GM12872 (cell line): ENCODE results near the gene CSKMT.

Experiments
- CTCF ChIP-seq: IDR thresholded peaks from 3 replicates; pipeline ENCODE4 v1.5.1; 2011; ENCODE audit warnings: low read depth, mild to moderate bottlenecking, low read length, moderate library complexity; ENCODE audit not compliant: insufficient read depth

The CSKMT gene

GRCh38 chr11:62665075-62665598 is at the start of gene CSKMT, which contains the start of gene C11orf98:
Gene CSKMT (plus strand): TSS chr11:62665312. CDS start chr11:62665880, 568 bp downstream.
Gene C11orf98 (minus strand): TSS chr11:62665210. CDS start chr11:62665169, 41 bp downstream.
- TF ChIP-seq CTCF, result no peak

DNA sequence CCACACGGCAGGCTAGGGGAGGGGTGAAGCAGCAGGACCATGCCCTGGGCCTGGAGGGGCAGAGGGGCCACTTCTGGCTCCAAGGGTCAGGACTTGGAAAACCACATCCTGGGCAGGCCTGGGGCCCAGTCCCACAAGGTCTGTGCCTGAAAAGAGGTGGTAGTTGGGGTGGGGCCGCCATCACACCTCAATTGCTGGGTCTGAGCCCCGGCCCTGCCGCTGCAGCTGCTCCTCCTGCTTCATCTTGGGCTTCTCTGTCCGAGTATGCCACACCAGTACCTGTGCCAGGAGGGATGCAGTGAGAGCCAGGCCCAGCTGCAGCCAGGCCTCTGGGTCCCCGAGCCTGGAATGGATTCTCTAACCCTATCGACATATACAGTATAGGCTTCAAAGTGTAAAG is 49.6 kb upstream of the CSKMT start:
- TF ChIP-seq CTCF, result no peak

DNA sequence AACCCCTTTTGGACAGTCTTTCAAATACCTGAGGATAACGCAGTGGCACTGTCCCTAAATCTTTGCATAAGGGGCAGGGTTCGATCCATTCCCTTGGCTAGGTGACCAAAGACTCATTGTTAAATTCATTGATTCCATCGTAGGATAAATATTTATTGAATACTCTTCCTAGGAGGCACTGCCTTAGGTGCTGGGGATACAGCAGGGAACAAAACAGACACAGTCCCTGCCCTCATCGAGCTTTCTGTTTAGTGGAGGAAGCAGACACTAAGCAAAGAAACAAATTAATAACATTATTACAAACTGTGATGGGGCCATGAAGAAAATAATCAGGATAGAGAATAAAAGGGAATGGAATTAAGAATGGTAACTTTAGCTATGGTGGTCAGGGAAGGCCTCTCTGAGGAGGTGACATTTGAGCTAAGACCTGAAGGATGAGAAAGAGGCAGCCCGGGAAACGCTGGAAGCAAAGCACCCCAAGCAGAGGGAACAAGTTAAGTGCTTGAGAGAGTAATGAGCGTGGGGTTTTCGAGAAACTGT is 44.0 kb upstream of the CSKMT start:
- no peak for TF ChIP-seq CTCF

GRCh38 chr11:62621567-62622470 is 43.3 kb upstream of the CSKMT start, which contains the start of gene B3GAT3:
Gene B3GAT3 (minus strand): TSS chr11:62621986. CDS start chr11:62621947, 39 bp downstream.
- TF ChIP-seq CTCF, result no peak

DNA sequence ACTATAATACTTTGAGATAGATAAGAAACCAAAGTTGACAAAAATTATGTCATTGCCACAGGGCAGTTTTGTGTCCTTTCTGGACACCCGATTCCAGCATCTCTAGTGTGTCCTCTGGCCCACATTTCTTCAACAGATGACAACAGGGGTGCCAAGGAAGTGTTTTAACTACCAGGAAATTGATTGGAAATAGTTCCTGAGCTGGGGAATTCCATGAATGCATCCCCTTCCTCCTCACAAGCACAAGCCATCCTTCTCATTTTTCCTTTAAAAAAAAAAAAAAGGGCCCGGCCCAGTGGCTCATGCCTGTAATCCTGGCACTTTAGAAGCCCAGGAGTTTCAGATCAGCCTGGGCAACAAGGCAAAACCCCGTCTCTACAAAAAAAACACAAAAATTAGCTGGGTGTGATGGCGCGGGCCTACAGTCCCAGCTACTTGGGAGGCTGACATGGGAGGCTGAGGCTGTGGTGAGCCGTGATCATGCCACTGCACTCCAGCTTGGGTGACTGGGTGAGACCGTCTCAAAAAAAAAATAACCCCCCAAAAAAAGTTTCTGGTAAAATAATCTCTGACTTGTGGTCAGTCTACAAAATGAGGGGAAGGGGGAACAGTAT is 42.5 kb upstream of the CSKMT start:
- no peak for TF ChIP-seq CTCF

DNA sequence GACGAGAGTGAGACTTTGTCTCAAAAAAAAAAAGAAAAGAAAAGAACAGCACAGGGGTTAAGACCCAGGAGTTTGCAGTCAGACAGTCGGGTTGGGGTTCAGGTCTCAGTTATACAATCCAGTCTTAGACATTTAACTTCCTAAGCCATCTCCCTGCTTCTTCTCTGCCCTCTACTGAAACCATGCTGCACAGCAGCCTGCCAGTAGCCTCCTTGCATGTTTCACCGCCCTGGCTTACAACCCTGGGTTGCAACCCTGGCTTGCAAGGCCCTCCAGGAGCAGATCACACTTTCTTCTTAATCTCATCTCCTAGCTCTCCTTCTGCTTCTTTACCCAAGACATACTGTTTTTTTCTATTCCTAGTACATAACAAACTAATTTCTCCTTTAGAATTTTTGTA is 37.4 kb upstream of the CSKMT start:
- TF ChIP-seq CTCF, result no peak

- no peak for TF ChIP-seq CTCF
Measured at GRCh38 chr11:62632492-62632891, 32.6 kb upstream of the CSKMT start.
